Left hindlimb (tissue), 1 donor: ENCODE measurements around the gene OR4C45.
"Not testable (repeated sequence)": the region's sequence is repeated elsewhere in the genome, so short reads cannot be mapped to it uniquely, and the experiment has no call there.

Source experiments
- DNase-seq: peaks from one replicate; pipeline ENCODE4 v3.0.0-alpha.2; 2018

Gene OR4C45

DNA sequence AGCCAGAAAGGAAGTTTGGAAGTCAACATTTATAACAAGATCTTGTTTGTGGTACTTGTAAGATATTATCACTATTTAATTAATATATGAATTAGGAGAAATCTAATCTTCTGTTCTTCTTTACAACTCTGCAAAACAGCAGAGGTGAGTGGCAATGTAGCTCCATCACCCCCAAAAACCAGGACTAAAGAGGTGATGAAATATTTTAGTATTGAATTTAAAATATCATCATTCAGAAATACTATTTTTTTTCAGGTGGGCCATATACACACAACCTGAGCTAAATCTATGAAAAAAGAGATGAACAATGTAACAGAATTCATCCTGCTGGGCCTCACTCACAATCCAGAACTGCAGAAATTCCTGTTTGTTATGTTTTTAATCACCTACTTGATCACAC, at the start of gene OR4C45:
TSS of gene OR4C45 (plus strand) at position 301 of the 400 bp plus-strand sequence.
- no peak for DNase-seq

DNA sequence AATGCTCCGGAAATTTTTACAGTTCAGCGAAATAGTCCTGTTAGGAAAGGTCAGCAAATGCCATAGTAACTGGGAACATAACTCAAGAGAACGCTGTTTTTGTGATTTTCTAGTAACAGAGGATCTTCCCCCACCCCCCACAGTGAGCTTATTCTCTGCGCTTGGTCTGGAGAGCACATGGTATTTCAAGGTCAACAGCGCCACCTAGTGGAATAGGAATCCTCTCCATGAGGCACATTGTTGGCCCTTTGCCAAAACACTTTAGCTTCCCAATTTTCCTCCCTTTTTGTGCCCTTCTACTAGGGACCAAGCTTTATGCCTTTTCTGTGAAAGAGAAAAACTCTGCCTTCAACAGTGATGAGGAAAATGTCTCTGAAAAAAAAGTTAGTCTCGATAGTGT, 37.1 kb upstream of the OR4C45 start:
- DNase-seq, result no peak

DNA sequence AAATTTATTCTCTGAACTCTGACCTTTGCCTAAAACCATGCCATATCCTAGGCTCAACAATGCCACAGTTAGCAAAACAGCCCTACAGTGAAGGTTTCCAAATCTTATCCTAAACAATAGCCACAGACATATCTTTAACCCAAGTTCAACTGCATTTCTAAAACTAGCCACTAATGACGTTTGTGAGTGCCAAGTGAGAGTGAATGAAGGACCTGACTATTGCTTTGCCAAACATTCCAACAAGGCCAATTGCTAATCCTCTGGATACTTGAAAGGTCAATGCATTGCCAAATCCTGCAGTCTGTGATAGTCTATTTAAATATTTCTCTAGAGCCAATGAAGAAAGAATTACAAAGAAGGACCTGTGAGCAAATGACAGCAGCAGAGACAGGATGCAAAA, 2.5 kb upstream of the OR4C45 start:
- DNase-seq, result no peak

DNA sequence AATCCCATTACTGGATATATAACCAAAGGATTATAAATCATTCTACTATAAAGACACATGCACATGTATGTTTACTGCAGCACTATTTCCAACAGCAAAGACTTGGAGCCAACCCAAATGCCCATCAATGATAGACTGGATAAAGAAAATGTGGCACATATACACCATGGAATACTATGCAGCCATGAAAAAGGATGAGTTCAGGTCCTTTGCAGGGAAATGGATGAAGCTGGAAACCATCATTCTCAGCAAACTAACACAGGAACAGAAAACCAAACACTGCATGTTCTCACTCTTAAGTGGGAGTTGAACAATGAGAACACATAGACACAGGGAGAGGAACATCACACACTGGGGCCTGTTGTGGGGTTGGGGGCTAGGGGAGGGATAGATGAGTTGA, 3.6 kb downstream of the OR4C45 start:
- not testable (repeated sequence) for DNase-seq

DNA sequence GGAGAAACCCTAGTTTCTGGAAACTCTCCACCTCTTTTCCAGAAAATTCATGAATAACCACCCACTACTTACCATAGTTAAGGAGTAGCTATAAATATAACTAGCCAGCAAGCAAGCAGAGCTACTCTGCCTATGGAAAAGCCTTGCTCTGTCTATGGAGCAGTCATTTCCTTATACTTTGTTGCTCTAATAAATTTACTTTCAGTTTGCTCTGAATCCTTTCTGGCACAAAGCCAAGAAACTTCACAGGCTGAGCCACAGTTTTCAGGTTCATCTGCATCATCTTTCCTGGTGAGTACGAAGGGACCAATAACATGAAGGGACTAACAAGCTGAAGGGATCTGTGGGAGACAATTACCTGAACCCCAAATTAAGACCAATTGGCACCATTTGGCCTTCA, 4.6 kb downstream of the OR4C45 start:
- no peak for DNase-seq

DNA sequence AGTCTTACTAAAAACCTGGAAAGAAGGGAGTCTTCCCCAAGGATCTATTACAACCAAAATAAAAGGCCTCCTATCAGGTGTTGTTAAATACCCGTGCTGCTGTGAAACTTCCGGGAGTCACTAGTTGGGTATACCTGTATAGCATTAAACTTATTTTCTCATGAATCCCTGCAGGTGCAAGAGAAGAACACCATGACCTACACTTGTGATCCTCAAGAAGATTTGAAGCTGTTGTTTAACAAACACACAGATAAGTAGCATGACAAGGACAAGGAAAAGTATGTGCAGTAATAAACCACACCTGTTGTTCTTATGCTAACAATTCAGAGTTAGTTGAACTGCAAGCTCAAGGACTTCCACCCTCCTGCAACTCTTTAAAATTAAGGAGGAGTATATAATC, 12.0 kb downstream of the OR4C45 start:
- no peak for DNase-seq

DNA sequence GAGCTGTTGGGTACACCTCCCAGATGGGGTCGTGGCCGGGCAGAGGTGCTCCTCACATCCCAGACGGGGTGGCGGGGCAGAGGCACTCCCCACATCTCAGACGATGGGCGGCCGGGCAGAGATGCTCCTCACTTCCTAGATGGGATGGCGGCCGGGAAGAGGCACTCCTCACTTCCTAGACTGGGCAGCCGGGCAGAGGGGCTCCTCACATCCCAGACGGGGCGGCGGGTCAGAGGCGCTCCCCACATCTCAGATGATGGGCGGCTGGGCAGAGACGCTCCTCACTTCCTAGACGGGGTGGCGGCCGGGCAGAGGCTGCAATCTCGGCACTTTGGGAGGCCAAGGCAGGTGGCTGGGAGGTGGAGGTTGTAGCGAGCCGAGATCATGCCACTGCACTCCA, 30.4 kb downstream of the OR4C45 start:
- not testable (repeated sequence) for DNase-seq

DNA sequence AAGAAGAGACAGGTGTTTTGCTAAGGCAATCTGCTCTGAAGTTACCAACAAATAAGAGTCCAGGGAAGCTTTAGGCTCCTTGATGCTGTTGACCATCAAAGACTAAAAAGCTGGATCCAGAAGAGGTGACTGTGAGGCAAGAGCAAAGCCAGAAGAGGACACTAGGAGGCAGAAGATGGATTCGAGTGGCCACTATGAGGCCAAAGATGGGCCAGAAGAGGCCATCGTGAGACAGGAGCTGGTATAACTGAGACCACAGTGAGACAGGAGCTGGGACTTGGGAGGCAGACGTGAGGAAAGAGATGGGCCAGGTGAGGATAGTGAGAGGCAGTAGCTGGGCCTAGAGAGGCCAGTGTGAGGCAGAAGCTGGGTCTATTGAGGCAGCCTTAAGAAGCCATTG, 37.7 kb downstream of the OR4C45 start:
- DNase-seq, result no peak

DNA sequence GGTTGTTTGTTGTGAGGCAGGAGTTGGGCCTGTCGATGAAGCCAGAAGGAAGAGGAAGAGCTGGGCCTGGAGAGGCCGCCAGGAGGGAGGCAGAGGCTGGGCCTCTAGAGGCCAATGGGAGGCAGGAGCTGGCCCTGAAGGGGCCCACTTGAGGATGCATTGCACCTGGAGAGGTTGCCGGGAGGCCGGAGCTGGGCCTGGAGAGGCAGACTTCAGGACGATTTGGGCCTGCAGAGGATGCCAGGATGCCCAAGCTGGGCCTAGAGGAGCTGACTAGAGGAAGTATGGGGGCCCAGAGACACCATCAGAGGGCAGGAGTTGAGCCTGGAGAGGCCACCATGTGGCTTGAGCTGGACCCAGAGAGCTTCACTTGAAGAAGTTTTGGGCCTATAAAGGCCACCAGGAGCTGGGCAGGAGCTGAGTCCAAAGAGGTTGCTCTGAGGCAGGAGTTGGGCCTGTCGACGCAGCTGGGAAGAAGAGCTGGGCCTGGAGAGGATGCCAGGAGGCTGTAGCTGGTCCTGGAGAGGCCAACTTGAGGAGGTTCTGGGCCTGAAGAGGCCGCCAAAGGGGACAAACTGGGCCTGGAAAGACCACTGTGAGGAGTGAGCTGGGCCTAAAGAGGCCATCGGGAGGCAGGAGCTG, 39.0 kb downstream of the OR4C45 start:
- no peak for DNase-seq

DNA sequence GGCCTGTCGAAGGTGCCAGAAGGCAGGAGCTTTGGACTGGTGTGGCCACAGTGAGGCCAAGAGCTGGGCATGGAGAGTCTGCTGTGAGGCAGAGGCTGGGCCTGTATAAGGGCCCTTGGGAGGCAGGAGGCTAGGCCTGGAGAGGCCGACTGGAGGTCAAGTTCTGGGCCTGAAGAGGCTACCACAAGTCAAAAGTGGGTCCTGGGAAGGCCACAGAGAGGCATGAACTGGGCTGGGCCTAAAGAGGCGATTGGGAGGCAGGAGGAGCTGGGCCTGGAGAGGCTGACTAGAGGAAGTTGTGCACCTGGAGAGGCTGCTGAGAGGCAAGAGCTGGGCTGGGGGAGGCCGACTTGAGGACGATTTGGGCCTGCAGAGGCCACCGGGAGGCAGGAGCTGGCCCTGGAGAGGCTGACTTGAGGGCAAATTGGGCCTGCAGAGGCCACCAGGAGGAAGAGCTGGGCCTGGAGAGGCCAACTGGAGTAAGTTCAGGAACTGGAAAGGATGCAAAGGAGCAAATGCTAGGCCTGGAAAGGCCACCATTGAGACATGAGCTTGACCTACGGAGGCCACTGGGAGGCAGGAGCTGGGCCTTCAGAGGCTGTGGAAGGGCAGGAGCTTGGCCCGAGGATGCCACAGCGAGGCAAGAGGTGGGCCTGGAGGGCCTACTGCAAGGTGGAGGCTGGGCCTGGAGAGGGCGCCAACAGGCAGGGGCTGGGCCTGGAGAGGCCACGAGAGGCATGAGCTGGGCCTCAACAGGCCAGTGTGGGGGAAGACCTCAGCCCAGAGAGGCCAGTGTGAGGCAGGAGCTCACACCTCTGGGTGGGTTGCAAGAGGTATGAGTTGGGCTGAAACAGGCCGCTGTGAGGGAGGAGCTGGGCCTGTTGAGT, 39.8 kb downstream of the OR4C45 start:
- no peak for DNase-seq

DNA sequence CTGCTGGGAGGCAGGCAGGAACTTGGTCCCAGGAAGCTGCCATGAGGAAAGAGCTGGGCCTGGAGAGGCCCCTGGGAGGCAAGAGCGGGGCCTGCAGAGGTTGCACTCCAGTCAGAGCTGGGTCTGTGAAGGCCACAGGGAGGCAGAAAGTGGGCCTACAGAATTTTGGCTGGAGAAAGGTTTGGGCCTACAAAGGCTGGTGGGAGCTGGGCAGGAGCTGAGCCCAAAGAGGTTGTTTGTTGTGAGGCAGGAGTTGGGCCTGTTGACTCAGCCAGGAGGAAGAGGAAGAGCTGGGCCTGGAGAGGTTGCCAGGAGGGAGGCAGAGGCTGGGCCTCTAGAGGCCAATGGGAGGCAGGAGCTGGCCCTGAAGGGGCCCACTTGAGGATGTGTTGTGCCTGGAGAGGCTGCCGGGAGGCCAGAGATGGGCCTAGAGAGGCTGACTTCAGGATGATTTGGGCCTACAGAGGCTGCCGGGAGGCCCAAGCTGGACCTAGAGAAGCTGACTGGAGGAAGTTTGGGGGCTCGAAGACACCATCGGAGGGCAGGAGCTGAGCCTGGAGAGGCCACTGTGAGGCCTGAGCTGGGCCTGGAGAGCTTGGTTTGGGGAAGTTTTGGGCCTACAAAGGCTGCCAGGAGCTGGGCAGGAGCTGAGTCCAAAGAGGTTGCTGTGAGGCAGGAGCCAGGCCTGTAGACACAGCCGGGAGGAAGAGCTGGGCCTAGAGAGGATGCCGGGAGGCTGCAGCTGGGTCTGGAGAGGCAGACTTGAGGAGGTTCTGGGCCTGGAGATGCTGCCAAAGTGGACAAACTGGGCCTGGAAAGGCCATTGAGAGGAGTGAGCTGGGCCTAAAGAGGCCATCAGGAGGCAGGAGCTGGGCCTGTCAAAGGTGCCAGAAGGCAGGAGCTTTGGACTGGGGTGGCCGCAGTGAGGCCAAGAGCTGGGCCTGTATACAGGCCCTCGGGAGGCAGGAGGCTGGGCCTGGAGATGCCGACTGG, 40.7 kb downstream of the OR4C45 start:
- no peak for DNase-seq

DNA sequence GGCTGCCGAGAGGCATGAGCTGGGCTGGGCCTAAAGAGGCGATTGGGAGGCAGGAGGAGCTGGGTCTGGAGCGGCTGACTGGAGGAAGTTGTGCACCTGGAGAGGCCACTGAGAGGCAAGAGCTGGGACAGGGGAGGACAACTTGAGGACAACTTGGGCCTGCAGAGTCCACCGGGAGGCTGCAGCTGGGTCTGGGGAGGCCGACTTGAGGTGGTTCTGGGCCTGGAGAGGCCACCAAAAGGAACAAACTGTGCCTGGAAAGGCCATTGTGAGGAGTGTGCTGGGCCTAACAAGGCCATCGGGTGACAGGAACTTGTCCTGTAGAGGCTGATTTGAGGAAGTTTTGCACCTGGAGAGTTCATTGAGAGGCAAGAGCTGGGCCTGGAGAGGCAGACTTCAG, 41.5 kb downstream of the OR4C45 start:
- DNase-seq, result no peak

DNA sequence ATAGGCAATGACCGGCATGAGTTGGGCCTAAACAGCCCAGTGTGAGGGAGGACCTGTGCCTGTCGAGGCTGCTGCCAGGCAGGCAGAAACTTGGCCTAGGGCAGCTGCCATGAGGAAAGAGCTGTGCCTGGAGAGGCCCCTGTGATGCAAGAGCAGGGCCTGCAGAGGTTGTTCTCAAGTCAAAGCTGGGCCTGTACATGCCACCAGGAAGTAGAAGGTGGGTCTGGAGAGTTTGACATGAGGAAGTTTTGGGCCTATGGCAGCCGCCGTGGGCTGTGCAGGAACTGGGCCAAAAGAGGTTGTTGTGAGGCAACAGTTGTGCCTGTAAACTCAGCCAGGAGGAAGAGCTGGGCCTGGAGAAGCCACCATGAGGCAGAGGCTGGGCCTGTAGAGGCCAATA, 43.2 kb downstream of the OR4C45 start:
- no peak for DNase-seq

DNA sequence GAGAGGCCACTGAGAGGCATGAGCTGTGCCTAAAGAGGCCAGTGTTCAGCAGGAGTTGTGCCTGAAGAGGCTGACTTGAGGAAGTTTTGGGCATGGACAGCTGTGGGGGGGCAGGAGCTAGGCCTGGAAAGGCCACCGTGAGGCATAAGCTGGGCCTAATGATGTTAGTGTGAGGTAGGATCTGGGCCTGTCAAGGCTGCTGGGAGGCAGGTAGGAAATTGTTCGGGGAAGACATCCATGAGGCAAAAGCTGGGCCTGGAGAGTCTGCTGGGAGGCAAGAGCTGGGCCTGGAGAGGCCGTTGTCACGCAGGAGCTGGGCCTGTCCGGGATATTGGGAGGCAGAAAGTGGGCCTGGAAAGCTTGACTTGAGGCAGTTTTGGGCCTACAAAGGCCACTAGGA, 44.9 kb downstream of the OR4C45 start:
- no peak for DNase-seq

DNA sequence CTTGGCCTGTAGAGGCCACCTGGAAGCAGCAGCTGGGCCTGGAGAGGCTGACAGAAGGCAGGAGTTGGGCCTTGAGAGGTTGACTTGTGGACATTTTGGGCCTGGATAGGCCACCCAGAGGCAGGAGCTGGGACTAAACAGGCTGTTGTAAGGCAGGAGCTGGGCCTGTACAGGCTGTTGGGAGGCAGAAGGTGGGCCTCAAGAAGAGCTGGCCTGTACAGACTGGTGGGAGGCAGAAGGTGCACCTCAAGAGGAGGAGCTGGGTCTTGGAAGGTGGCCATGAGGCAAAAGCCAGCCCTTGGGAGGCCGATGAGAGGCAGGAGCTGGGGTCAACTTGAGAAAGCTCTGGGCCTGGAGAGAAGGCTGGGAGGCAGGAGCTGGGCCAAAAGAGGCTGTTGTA, 45.3 kb downstream of the OR4C45 start:
- no peak for DNase-seq

DNA sequence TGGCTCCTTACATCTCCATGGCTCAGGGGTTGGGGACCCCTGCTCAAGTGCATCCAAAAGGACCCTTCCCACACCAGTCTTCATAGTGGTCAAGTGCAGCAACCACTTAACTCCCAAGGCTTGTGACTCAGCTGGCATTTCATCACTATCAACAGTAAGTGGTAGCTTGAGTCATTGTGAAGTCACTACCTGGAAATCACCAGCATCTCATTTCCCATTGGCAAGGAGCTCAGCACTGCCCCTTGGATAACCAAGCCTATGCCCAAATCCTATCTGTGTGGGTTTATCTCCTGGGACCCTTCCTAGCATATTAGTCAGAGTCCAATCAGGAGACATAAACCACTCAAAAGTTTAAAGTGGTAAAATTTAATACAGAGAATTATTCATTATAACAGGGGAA, 46.3 kb downstream of the OR4C45 start:
- DNase-seq, result not testable (repeated sequence)

DNA sequence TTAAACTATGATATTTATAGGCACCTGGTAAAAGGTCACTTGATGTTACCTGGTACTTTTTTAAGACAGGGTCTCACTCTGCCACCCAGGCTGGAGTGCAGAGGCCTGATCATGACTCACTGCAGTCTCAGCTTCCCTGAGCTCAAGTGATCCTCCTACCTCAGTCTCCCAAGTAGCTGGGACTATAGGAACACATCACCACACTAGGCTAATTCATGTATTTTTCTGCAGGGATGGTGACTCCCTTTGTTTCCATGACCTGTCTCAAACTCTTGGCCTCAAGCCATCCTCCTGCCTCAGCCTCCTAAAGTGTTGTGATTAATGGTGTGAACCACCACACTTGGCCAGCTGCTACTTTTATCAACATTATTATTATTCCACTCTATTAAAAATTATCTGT, 47.6 kb downstream of the OR4C45 start:
- DNase-seq, result no peak
